OCI-LY3 (cell line): ENCODE data around the gene TIGD3.

Experiments
- CTCF ChIP-seq: fragments of 200-600, 300-600 bp; sonication (generic); IDR thresholded peaks from 2 replicates; pipeline ENCODE4 v1.5.1; 2014; ENCODE audit warnings: antibody characterized with exemption, low read length, low read depth
- EZH2phosphoT487 ChIP-seq: fragments of 200-600 bp; shearing (Covaris generic); IDR thresholded peaks from 2 replicates; pipeline ENCODE4 v1.6.1; 2018; ENCODE audit warnings: antibody characterized with exemption, mixed run types, low read depth

GRCh38 chr11:65376138-65376713 lies 21.7 kb downstream of the TIGD3 start:
- TF ChIP-seq CTCF = no peak
- no peak for TF ChIP-seq EZH2phosphoT487
